ENCODE measurements around the gene GSAP.

DNA sequence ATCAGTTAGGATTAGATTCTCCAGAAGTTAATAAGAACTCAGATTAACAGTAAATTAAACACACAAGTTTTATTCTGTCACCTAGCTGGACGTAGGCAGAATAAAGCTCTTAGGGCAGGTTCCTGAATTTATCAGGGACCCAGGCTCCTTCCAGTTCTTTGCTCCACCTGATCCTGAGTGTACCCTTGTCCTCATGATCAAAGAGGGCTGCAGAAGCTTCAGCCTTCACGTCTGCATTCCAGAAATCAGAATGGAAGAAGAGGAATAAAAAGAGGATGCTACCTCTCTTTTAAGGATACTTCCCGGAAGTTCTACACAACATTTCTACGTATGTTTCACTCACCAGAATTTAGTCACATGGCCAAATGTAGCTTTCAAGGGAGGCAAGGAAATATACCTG lies 1.7 kb upstream of the GSAP start:
- no peak for TF ChIP-seq EZH2 (IDR thresholded peaks at IDR 0.05; ENCODE audit: borderline replicate concordance, insufficient read depth, low read depth, low read length, poor library complexity, severe bottlenecking)
- TF ChIP-seq, protein P1, sequence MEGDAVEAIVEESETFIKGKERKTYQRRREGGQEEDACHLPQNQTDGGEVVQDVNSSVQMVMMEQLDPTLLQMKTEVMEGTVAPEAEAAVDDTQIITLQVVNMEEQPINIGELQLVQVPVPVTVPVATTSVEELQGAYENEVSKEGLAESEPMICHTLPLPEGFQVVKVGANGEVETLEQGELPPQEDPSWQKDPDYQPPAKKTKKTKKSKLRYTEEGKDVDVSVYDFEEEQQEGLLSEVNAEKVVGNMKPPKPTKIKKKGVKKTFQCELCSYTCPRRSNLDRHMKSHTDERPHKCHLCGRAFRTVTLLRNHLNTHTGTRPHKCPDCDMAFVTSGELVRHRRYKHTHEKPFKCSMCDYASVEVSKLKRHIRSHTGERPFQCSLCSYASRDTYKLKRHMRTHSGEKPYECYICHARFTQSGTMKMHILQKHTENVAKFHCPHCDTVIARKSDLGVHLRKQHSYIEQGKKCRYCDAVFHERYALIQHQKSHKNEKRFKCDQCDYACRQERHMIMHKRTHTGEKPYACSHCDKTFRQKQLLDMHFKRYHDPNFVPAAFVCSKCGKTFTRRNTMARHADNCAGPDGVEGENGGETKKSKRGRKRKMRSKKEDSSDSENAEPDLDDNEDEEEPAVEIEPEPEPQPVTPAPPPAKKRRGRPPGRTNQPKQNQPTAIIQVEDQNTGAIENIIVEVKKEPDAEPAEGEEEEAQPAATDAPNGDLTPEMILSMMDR (IDR thresholded peaks at IDR 0.05), result no peak

All from B cell (primary cell).